GM23338 (cell line): ENCODE measurements around the gene USP31.

Experiments
- EZH2 ChIP-seq: fragments of 200-600 bp; sonication (generic); IDR thresholded peaks from one replicate; pipeline ENCODE4 v1.8.0; 2017; ENCODE audit warnings: antibody characterized with exemption, mild to moderate bottlenecking, low read depth; ENCODE audit not compliant: unreplicated experiment
- POLR2AphosphoS5 ChIP-seq: IDR thresholded peaks from 2 replicates; pipeline ENCODE4 v1.6.1; 2016; ENCODE audit warnings: antibody characterized with exemption, low read depth
- ZNF114 ChIP-seq: fragments of 250-450 bp; sonication (Bioruptor Pico); IDR thresholded peaks from 2 replicates; pipeline ENCODE4 v1.5.0; 2020; ENCODE audit warnings: mild to moderate bottlenecking, moderate library complexity
- TF ChIP-seq, protein P1 (sequence below), 2 experiments: fragments of 200-600 bp in 1 of 2; sonication (generic) in 1 of 2; conservative IDR thresholded peaks; 2 replicates each; pipeline versions ENCODE4 v1.5.1 to v1.6.1; 2016 to 2017; ENCODE audit warnings: antibody characterized with exemption in 2 of 2, low read depth in 2 of 2, mild to moderate bottlenecking in 2 of 2, moderate library complexity in 1 of 2

DNA sequence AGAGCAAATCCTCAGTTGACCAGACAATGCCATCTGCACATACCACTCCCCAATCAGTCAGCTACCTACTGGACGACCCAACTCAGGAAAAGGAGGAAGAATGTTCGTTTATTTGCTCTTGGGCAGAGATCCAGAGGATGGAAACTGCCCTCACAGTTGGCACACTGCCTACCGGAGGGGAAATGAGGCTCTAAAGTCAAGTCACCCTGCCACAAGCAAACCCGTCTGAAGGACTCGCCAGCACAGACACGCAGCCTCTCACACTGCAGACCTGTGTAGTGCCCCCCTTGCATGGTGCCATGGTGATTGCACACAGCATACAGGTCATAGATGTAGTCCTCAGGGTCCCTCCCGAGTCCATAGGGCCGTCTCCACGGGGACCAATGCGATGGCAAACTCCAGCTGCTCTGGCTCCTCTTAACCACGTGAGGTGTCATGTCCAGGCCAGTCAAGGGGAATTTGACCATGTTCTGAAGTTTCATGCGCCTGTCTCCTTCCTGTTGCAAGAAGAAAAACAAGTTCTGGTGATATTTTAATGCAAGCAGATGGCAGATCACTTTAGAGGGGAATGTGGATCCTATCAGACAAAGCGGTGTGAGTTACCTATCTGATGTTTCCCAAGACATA is 69.5 kb downstream of the USP31 start:
- TF ChIP-seq, protein P1, sequence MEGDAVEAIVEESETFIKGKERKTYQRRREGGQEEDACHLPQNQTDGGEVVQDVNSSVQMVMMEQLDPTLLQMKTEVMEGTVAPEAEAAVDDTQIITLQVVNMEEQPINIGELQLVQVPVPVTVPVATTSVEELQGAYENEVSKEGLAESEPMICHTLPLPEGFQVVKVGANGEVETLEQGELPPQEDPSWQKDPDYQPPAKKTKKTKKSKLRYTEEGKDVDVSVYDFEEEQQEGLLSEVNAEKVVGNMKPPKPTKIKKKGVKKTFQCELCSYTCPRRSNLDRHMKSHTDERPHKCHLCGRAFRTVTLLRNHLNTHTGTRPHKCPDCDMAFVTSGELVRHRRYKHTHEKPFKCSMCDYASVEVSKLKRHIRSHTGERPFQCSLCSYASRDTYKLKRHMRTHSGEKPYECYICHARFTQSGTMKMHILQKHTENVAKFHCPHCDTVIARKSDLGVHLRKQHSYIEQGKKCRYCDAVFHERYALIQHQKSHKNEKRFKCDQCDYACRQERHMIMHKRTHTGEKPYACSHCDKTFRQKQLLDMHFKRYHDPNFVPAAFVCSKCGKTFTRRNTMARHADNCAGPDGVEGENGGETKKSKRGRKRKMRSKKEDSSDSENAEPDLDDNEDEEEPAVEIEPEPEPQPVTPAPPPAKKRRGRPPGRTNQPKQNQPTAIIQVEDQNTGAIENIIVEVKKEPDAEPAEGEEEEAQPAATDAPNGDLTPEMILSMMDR (conservative IDR thresholded peaks at IDR 0.05; ENCODE audit: low read depth in 2 of 2): no peak
- no peak for TF ChIP-seq ZNF114 (CRISPR knock-in tag)
- TF ChIP-seq EZH2: no peak
- no peak for TF ChIP-seq POLR2AphosphoS5
